Effector CD4-positive, alpha-beta T cell (primary cell): ENCODE measurements around the gene CDC42.
"Not testable (repeated sequence)": the region's sequence is repeated elsewhere in the genome, so short reads cannot be mapped to it uniquely, and the experiment has no call there.

ENCODE experiments used
- DNase-seq: peaks from one replicate; pipeline ENCODE4 v3.0.0-alpha.2; 2020
- total RNA-seq: gene quantifications from one replicate; lab custom pipeline; 2026; lab: John Stamatoyannopoulos, UW

The CDC42 gene
- 267 reads per million, percentile 95 among the genes with 10 or more reads in this experiment for total RNA-seq

DNA sequence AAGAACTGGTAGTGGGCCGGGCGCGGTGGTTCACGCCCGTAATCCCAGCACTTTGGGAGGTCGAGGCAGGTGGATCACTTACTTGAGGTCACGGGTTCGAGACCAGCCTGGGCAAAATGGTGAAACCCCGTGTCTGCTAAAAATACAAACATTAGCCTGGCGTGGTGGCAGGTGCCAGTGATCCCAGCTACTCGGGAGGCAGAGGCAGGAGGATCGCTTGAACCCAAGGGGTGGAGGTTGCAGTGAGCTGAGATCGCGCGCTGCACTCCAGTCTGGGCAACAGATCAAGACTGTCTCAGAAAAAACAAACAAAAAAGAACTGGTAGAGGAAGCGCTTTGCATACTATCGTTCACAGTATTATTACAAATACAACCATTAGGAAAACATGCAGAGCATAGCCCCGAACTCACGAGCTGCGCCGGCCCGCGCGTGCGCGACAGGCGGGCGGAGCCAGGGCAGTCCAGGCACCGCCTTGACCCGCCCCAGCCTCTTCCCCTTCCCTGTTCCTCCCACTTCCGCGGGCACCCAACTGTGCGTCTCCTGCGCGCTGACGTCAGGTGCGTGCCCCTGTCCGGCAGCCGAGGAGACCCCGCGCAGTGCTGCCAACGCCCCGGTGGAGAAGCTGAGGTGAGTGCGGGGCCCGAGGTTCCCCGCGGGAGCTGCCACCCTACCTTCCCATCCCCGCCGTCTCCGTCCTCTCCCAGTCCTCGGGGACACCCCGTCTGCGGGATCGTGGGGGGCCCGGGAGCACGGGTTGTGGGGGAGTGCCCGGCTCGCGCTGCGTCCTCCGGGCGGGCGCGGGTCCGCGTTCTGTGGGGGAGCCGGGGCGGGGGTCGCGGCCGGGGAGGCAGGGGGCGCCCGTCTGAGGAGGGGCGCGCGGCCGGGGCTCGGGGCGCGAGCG lies at the start of gene CDC42:
Gene CDC42 (plus strand): TSS at position 595 of the 902 bp plus-strand sequence. CDS start 25,770 bp downstream, outside the sequence.
- DNase-seq = peak; percentile 96

DNA sequence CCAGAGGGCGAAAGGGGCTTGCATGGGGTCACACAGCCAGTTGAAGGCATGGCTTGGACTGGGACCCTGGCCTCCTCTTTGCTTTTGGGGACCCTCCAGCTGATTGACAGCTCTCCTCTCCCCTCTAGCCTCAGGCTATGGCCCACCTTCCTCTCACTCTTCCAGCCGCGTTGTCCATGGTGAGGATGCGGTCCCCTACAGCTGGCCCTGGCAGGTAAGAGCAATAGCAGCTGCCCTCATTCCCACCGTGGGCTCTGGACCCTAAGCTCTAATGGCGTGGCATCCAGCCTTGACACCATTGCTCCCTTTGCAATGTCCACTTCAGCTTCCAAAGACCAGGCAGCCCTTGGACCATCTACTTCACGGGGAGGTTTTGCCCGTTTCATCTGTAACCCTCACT lies 49.6 kb upstream of the CDC42 start:
- not testable (repeated sequence) for DNase-seq

- DNase-seq = not testable (repeated sequence)
These were observed 48.5 kb upstream of the CDC42 start for GRCh38 chr1:22003959-22004358.

- peak; percentile 16 for DNase-seq
These were observed 47.0 kb upstream of the CDC42 start for GRCh38 chr1:22005261-22006149.

DNA sequence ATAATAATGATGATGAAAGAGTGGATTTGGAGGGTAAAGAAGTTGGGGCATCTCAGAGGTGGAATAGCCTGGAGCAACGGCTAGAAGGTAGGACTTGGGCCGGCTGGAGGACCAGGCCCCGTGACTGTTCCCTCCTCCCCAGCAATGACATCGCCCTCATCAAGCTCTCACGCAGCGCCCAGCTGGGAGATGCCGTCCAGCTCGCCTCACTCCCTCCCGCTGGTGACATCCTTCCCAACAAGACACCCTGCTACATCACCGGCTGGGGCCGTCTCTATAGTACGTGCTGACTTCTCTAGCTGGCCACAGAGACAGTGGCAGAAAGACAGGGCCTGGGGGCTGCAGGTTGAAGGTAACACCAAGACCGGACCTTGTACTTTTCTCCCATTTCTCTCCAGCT lies 45.8 kb upstream of the CDC42 start:
- DNase-seq = not testable (repeated sequence)

- not testable (repeated sequence) for DNase-seq
These were observed 45.2 kb upstream of the CDC42 start for GRCh38 chr1:22007262-22007661.

DNA sequence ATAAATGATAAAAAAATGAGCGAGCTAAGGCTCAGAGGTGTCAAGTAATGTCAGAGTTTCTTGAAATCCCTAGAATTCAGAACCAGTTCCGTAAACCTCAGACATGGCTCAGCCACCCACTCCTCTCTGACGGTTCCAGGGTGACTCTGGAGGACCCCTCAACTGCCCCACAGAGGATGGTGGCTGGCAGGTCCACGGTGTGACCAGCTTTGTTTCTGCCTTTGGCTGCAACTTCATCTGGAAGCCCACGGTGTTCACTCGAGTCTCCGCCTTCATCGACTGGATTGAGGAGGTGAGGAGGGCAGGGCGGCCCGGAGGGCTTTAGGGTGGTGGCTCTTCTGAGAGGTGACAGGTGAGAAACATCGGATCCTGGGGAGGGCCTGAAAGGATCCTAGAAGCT lies 42.9 kb upstream of the CDC42 start:
- DNase-seq = not testable (repeated sequence)

DNA sequence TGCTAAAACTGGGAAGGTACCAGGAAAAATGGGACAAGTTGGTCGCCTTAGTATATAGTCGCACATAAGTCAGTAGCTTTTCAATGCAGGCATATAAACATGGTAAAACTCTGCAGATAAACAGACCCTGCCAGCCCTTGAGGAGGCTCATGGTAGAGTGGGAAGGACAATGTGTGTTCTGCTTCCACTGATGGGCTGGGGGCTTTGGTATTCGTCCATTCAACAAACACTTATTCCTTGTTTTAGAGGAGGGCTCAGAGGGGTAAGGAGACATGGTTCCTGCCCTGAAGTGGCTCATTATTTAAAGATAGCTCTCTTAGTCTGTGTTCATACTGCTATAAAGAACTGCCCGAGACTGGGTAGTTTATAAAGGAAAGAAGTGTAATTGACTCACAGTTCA lies 39.8 kb upstream of the CDC42 start:
- DNase-seq = not testable (repeated sequence)

DNA sequence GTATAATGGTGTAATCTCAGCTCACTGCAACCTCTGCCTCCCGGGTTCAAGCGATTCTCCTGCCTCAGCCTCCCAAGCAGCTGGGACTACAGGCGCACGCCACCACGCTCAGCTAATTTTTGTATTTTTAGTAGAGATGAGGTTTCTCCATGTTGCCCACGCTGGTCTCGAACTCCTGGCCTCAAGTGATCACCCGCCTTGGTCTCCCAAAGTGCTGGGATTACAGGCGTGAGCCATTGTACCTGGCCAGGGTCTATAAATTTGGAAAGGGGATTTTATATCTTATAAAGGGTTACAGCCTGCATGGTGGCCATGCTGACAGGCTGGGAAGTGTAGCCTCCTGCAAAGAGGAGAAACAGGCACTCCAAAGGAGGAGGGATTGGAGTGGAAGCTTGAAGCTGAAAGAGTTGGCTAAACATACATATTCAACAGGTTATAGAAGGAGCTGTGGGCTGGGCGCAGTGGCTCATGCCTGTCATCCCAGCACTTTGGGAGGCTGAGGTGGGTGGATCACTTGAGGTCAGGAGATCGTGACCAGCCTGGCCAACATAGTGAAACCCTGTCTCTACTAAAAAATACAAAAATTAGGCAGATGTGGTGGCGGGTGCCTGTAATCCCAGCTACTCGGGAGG lies 37.8 kb upstream of the CDC42 start:
- DNase-seq = not testable (repeated sequence)

DNA sequence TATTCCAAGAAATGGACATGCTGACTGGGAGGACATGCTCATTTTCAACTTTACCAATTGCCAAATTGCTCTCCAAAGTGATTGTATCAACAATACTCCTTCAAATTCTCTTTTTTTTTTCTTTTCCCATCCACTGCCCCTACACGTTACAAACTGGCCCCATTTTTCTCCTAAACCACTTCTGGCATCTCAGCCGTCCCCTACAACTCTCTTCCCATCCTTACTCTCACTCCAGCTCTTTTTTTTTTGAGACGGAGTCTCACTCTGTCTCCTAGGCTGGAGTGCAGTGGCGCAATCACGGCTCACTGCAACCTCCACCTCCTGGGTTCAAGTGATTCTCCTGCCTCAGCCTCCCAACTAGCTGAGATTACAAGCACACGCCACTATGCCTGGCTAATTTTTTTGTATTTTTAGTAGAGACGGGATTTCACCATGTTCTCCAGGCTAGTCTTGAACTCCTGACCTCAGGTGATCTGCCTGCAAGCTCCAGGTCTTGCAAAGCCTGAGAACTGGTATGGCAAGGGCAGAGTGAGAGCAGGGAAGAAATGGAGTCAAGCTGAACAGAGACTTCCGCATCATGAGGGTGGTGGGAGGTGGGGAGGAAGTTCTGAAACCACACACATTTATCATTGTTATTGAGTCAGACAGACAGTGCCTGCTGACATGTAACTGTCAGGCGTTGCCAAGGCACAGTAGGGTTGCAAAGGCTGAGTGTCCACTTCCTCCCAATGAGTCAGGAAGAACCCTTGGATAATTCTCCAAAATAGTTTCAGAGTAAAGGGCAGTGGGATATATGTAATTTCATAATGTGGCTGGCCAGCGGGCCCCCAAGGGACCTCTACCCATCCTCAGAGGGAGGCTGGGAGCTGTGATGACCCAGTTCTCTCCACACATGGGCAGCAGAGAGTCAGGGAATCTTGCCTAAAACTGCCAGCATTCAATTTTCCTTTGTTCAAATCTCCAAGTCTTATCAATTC lies 33.6 kb upstream of the CDC42 start:
- peak; percentile 40 for DNase-seq

DNA sequence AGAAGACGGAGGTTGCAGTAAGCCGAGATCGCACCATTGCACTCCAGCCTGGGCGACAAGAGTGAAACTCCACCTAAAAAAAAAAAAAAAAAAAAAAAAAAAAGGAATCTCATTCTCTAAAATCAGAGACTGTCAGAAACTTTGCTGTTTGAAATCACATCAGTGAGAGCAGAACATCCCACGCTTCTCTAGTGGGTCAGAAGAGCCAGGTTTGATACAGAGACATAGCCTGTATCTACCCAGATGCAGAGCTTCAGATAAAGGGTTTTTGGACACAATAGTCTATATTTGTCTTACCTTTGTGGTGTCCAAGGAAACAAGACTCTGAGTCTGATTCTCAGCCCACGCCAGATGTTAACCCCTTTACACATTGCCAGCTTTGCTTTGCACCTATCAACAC lies 31.4 kb upstream of the CDC42 start:
- DNase-seq = no peak

DNA sequence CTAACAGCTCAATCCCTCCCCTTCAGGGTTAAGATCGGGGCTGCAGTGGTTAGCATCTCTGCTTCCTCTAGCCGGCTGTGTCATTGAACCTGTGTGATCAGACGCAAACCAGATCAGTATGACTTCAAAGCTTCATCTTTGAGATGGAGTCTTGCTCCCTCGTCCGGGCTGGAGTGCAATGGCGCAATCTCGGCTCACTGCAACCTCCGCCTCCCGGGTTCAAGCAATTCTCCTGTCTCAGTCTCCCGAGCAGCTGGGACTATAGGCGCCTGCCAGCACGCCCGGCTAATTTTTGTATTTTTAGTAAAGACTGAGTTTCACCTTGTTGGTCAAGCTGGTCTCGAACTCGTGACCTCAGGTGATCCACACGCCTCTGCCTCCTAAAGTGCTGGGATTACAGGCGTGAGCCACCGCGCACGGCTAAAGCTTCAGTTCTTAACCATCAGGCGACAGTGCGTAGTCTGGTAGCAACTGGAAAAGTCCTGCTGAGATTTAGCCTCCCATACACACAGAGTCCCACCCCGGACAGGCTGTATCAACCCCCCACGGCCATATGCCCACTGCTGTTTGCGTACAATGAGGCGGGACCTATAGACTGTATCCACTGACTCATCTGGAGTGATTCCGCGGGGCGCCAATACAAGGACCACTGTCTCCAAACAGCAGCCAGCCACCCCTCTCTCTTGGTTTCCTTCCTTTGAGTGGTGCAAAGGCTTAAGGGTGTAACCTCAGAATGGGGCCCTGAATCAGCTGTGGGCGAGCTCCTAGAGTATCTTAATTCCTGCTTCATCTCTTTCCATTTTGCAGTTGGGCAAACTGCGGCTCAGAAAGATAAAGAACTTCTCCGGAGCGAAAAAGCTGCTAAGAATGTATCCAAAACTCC lies 27.8 kb upstream of the CDC42 start:
- peak; percentile 75 for DNase-seq

GRCh38 chr1:22025368-22026155 lies 26.9 kb upstream of the CDC42 start:
- DNase-seq = peak; percentile 85

DNA sequence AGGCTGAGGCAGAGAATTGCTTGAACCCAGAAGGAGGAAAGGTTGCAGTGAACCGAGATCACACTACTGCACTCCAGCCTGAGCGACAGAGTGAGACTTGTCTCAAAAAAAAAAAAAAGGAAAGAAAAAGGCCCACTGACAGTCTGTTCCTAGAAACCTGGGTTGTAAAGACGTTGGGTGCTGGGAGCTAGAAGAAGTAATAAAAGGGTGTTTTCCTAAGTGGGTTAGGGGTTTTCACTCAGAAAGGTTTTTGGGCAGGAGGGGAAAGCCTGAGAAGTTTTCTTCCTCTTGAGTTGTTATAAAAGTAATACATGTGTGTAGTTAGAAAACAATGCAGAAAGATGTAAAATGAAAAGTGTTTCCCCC lies 25.6 kb upstream of the CDC42 start:
- no peak for DNase-seq

- DNase-seq = no peak
These were observed 22.5 kb upstream of the CDC42 start for GRCh38 chr1:22030057-22030456.

DNA sequence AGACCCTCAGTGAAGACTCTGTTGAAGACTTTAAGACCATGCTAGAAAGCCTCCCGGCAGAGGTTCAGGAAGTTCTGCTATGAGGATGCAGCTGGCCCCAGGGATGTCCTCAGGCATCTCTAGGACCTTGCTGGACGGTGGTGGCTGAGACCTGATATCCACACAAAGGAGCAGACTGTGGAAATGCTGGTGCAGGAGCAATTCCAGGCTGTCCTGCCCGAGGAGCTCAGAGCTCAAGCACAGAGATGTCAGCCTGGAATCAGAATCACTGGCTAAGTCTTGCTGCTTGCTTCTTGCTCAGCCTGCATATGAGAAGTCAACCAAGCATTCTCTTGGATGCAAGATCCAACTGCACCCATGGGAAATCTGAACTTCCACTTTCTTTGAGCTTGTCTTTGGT lies 22.0 kb upstream of the CDC42 start:
- DNase-seq = no peak

DNA sequence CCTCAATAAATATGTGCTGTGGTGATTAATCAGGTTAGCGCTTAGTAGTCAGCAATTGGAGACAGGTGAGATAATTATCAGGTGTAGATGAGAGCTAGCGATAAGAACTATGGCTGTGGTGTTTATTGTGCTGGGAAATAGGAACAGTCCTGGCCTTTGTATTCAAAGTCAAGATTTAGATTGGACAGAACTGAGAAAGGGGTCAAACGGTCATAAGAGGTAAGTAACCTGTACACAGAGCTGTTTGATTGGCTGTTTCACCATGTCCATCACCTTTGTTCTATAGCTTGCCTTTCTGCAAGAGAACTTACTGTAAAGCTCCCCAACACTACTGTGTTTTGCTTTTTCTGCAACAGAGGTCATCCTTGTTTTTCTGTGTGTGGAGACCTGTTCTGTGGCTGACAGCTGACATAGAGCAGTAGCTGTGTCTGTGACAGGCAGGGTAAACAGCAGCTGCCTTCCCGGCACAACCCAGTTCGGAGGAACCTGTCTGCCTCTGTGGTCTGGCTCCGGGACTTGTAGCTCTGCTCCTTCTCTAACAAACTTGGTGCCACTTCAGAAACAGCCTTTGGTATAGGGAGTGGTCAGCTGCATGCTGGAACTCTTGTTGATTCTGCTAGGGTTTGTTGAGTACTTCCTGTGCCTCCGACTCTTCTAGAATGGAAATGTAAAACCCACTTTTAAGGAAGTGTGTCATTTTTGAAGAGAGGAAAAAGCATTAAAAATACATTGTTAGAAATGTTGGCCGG lies 21.1 kb upstream of the CDC42 start:
- DNase-seq = no peak

- DNase-seq = not testable (repeated sequence)
These were observed 17.7 kb upstream of the CDC42 start for GRCh38 chr1:22034834-22035233.

GRCh38 chr1:22037520-22037919 lies 15.0 kb upstream of the CDC42 start:
- no peak for DNase-seq
